HUES64 (cell line): ENCODE results near the gene BAZ1A.

ENCODE experiments used
- H3K27ac ChIP-seq: 2 replicates; pipeline ENCODE4 v1.7.0; 2013; ENCODE audit warnings: low read depth, low read length, inconsistent platforms
- H3K27me3 ChIP-seq: 2 replicates; pipeline ENCODE4 v1.6.1; 2013; ENCODE audit warnings: mild to moderate bottlenecking, low read length; ENCODE audit not compliant: insufficient read depth
- H3K36me3 ChIP-seq: 2 replicates; pipeline ENCODE4 v1.6.1; 2013; ENCODE audit warnings: mild to moderate bottlenecking, low read length; ENCODE audit not compliant: insufficient read depth
- H3K4me1 ChIP-seq: 2 replicates; pipeline ENCODE4 v1.6.1; 2013; ENCODE audit warnings: mild to moderate bottlenecking, low read length, moderate library complexity; ENCODE audit not compliant: insufficient read depth
- H3K4me3 ChIP-seq: 2 replicates; pipeline ENCODE4 v1.5.1; 2013; ENCODE audit warnings: mild to moderate bottlenecking, low read length, moderate library complexity
- H3K9ac ChIP-seq: 2 replicates; pipeline ENCODE4 v1.6.1; 2013; ENCODE audit warnings: mild to moderate bottlenecking, low read depth, low read length
- H3K9me3 ChIP-seq: 2 replicates; pipeline ENCODE4 v1.6.1; 2013; ENCODE audit warnings: low read depth, low read length; ENCODE audit not compliant: insufficient read depth
- WGBS: fragments of 150-250, 120-280 bp; methylation state at CpG from one replicate; pipeline ENCODE4 v1.1.7; 2013; ENCODE audit warnings: missing lambda C conversion rate; 5-methylcytosine and 5-hydroxymethylcytosine counted together

Gene BAZ1A

GRCh38 chr14:34781242-34781641 is 93.9 kb downstream of the BAZ1A start:
- no peak overlapping the region for H3K4me3 ChIP-seq
- H3K27ac ChIP-seq: no peak overlapping the region
- H3K27me3 ChIP-seq: no peaks in the 10 kb centered on the region
- 93% methylated on average over 1 of the region's 1 CpG for WGBS
- no peaks in the 10 kb centered on the region for H3K9me3 ChIP-seq
- H3K9ac ChIP-seq: no peak overlapping the region
- H3K4me1 ChIP-seq: no peaks in the 10 kb centered on the region
- peaks cover 59% of the 10 kb centered on the region for H3K36me3 ChIP-seq

GRCh38 chr14:34780646-34781045 is 94.5 kb downstream of the BAZ1A start:
- peaks cover 63% of the 10 kb centered on the region for H3K36me3 ChIP-seq
- H3K27me3 ChIP-seq: no peaks in the 10 kb centered on the region
- no peak overlapping the region for H3K9ac ChIP-seq
- H3K4me1 ChIP-seq: no peaks in the 10 kb centered on the region
- H3K27ac ChIP-seq: no peak overlapping the region
- H3K9me3 ChIP-seq: no peaks in the 10 kb centered on the region
- H3K4me3 ChIP-seq: no peak overlapping the region

- 98% methylated on average over 3 of the region's 3 CpGs for WGBS
- Histone ChIP-seq H3K36me3 (peaks cover 66% of the 10 kb centered on the region), H3K27me3 (no peaks in the 10 kb centered on the region)
These were observed 96.4 kb downstream of the BAZ1A start for GRCh38 chr14:34778744-34779143.

GRCh38 chr14:34776611-34777010 is 98.5 kb downstream of the BAZ1A start:
- no peaks in the 10 kb centered on the region for H3K9me3 ChIP-seq
- H3K4me3 ChIP-seq: no peak overlapping the region
- H3K27me3 ChIP-seq: no peaks in the 10 kb centered on the region
- H3K27ac ChIP-seq: no peak overlapping the region
- peaks cover 53% of the 10 kb centered on the region for H3K36me3 ChIP-seq
- no peak overlapping the region for H3K9ac ChIP-seq
- no peaks in the 10 kb centered on the region for H3K4me1 ChIP-seq
- no CpG with 5 or more reads among the region's 1 CpG for WGBS

More at GRCh38 chr14:34778744-34779143, 96.4 kb downstream of the BAZ1A start:
- H3K9me3 ChIP-seq: no peaks in the 10 kb centered on the region
- no peaks in the 10 kb centered on the region for H3K4me1 ChIP-seq
- H3K27ac ChIP-seq: no peak overlapping the region
- no peak overlapping the region for H3K4me3 ChIP-seq
- H3K9ac ChIP-seq: no peak overlapping the region

- Histone ChIP-seq H3K4me3 (no peak overlapping the region), H3K27me3 (no peaks in the 10 kb centered on the region), H3K4me1 (no peaks in the 10 kb centered on the region), H3K9me3 (no peaks in the 10 kb centered on the region), H3K36me3 (peaks cover 54% of the 10 kb centered on the region), H3K9ac (no peak overlapping the region), H3K27ac (no peak overlapping the region)
- 95% methylated on average over 4 of the region's 4 CpGs for WGBS
These were observed 99.2 kb downstream of the BAZ1A start for GRCh38 chr14:34775922-34776321.

- no peaks in the 10 kb centered on the region for H3K4me1 ChIP-seq
- no peak overlapping the region for H3K27ac ChIP-seq
- whole genome bisulfite sequencing: 95% methylated on average over 2 of the region's 2 CpGs
- peaks cover 57% of the 10 kb centered on the region for H3K36me3 ChIP-seq
- H3K4me3 ChIP-seq: no peak overlapping the region
- no peaks in the 10 kb centered on the region for H3K27me3 ChIP-seq
- H3K9me3 ChIP-seq: no peaks in the 10 kb centered on the region
- no peak overlapping the region for H3K9ac ChIP-seq
These were observed 99.8 kb downstream of the BAZ1A start for GRCh38 chr14:34775342-34775741.

GRCh38 chr14:34770901-34771300 is 104.3 kb downstream of the BAZ1A start:
- WGBS: 87% methylated on average over 1 of the region's 1 CpG
- H3K27me3 ChIP-seq: no peaks in the 10 kb centered on the region
- peaks cover 44% of the 10 kb centered on the region for H3K36me3 ChIP-seq

GRCh38 chr14:34766606-34767005 is 108.6 kb downstream of the BAZ1A start:
- H3K27me3 ChIP-seq: no peaks in the 10 kb centered on the region
- no peak overlapping the region for H3K27ac ChIP-seq
- H3K4me1 ChIP-seq: no peaks in the 10 kb centered on the region
- WGBS: 94% methylated on average over 2 of the region's 2 CpGs
- no peak overlapping the region for H3K9ac ChIP-seq
- H3K4me3 ChIP-seq: no peak overlapping the region
- no peaks in the 10 kb centered on the region for H3K9me3 ChIP-seq
- H3K36me3 ChIP-seq: peaks cover 55% of the 10 kb centered on the region

More at GRCh38 chr14:34770901-34771300, 104.3 kb downstream of the BAZ1A start:
- H3K9ac ChIP-seq: no peak overlapping the region
- no peaks in the 10 kb centered on the region for H3K4me1 ChIP-seq
- H3K4me3 ChIP-seq: no peak overlapping the region
- H3K27ac ChIP-seq: no peak overlapping the region
- no peaks in the 10 kb centered on the region for H3K9me3 ChIP-seq

GRCh38 chr14:34766060-34766459 is 109.1 kb downstream of the BAZ1A start:
- H3K27me3 ChIP-seq: no peaks in the 10 kb centered on the region
- no peak overlapping the region for H3K27ac ChIP-seq
- H3K4me1 ChIP-seq: no peaks in the 10 kb centered on the region
- 100% methylated on average over 3 of the region's 3 CpGs for WGBS
- no peak overlapping the region for H3K9ac ChIP-seq
- H3K4me3 ChIP-seq: no peak overlapping the region
- peaks cover 55% of the 10 kb centered on the region for H3K36me3 ChIP-seq
- H3K9me3 ChIP-seq: no peaks in the 10 kb centered on the region

- WGBS: 95% methylated on average over 2 of the region's 2 CpGs
- H3K9ac ChIP-seq: no peak overlapping the region
- H3K27me3 ChIP-seq: no peaks in the 10 kb centered on the region
- H3K4me1 ChIP-seq: no peaks in the 10 kb centered on the region
- peaks cover 43% of the 10 kb centered on the region for H3K36me3 ChIP-seq
- H3K9me3 ChIP-seq: no peaks in the 10 kb centered on the region
- H3K4me3 ChIP-seq: no peak overlapping the region
- H3K27ac ChIP-seq: no peak overlapping the region
These were observed 119.9 kb downstream of the BAZ1A start for GRCh38 chr14:34755215-34755614.

GRCh38 chr14:34754687-34755086 is 120.5 kb downstream of the BAZ1A start:
- no peaks in the 10 kb centered on the region for H3K9me3 ChIP-seq
- peaks cover 38% of the 10 kb centered on the region for H3K36me3 ChIP-seq
- H3K4me1 ChIP-seq: no peaks in the 10 kb centered on the region
- no peaks in the 10 kb centered on the region for H3K27me3 ChIP-seq
- H3K4me3 ChIP-seq: no peak overlapping the region
- no CpG with 5 or more reads among the region's 1 CpG for WGBS
- H3K9ac ChIP-seq: no peak overlapping the region
- H3K27ac ChIP-seq: no peak overlapping the region

- Histone ChIP-seq H3K9me3 (no peaks in the 10 kb centered on the region), H3K9ac (no peak overlapping the region), H3K27me3 (no peaks in the 10 kb centered on the region), H3K4me3 (no peak overlapping the region), H3K27ac (no peak overlapping the region), H3K4me1 (no peaks in the 10 kb centered on the region), H3K36me3 (peaks cover 25% of the 10 kb centered on the region)
These were observed 124.5 kb downstream of the BAZ1A start for GRCh38 chr14:34750670-34751069.
